HG03025 (cell line): ENCODE results near the gene RGS3.

Experiments
- ATAC-seq: cut with Tn5 transposase; IDR thresholded peaks from one replicate; pipeline ENCODE4 v1.9.1; 2021; ENCODE audit warnings: mild to moderate bottlenecking, moderate library complexity; ENCODE audit not compliant: unreplicated experiment, low FRiP score

Gene RGS3

DNA sequence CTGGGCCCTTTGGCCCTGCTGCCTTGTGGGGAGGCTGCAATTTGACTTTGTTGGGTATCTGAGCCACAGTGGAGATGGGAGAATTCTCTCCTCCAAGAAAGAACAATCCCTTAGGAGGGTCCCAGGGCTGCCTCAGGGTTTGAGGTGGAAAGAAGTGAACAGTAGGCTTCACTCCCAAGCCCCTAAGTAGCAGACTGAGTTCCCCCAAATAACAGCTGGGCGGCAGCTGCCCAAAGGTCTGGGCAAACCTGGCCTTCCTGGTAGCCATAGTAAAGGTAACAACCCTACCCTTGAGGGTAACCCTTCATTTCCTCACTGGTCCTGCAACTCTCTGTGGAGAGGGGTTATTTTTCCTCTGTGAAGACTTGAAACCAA, 746 bp downstream of the RGS3 start:
- ATAC-seq = no peak

GRCh38 chr9:113465599-113466140, 2.1 kb downstream of the RGS3 start:
- ATAC-seq = no peak

DNA sequence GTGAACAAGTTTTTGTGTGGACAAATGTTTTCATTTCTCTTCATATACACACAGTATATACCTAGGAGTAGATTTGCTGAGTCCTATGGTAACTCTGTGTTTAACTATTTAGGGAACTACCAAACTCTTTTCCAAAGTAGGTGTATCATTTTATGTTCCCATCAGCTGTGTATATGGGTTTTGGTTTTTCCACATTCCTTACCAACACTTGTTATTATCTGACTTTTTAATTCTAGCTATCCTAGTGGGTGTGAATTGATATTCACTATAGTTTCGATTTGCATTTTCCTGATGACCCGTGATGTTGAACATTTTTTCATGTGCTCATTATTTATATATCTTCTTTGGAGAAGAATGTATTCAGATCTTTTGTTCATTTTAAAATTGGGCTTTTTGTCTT, 3.7 kb downstream of the RGS3 start:
- ATAC-seq = no peak

DNA sequence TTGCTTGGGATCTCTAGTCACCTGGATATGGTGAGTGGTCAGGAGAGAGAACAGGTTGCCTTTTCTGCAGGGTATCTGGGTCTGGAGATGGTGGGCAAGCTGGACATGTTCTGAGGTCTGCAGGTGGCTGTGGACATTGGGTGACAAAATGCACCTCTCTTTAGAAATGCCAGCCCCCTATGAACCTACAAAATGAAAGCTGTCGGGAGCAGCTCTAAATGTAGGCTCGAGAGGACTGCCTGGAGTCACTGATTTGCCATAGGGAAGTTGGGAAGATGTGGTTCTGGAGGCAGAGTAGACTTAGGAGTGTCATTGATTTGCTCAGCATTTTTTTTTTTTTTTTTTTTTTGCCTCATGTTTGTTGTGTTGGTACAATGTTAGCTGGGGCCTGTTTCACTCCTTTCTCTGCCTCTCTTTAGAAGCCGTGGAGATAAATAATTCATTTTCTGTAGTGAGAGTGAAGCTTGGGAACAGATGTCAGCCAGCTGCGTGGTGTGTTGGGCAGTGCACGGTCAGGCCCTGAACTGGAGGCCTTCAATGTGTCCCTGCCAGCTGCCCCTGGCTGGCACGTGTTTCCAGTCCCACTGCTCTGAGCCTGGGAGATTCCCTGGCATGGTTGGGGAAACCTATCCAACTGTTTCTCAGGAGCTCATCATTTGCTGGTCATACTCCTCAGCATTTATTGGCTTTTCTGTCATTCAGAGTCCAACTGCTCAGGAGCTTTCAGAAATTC, 5.4 kb downstream of the RGS3 start:
- no peak for ATAC-seq

DNA sequence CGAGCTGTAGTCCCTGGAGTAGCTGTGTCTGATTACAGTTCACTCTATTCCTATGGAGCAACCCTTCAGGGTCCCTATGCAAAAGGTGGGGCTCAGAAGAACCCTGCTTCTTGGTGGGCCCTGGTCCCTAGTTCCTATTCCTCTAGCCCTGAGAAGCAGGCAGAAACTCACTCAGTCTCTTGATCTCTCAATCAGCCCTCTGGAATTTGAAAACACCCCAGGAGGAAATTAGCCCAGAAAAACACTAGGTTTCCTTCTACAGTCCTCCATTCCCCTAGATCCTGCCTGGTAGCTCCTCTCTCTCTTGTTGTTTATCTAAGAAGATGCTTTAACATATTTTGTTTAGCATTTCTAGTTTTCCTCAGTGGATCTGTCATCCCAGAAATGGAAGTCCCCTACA, 7.6 kb downstream of the RGS3 start:
- no peak for ATAC-seq

- no peak for ATAC-seq
These were observed 8.0 kb downstream of the RGS3 start for GRCh38 chr9:113471566-113471965.

DNA sequence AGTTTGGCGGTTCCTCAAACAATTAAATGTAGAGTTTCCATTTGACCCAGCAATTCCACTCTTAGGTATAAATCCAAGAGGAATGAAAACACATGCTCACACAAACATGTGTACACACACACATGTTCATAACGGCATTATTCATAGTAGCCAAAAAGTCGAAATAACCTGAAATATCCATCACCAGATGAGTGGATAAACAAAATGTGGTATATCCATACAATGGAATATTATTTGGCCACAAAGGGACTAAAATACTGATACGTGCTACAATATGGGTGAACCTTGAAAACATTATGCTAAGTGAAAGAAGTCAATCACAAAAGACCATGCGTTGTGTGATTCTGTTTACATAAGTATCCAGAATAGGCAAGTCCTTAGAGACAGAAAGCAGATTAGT, 8.7 kb downstream of the RGS3 start:
- ATAC-seq = no peak

DNA sequence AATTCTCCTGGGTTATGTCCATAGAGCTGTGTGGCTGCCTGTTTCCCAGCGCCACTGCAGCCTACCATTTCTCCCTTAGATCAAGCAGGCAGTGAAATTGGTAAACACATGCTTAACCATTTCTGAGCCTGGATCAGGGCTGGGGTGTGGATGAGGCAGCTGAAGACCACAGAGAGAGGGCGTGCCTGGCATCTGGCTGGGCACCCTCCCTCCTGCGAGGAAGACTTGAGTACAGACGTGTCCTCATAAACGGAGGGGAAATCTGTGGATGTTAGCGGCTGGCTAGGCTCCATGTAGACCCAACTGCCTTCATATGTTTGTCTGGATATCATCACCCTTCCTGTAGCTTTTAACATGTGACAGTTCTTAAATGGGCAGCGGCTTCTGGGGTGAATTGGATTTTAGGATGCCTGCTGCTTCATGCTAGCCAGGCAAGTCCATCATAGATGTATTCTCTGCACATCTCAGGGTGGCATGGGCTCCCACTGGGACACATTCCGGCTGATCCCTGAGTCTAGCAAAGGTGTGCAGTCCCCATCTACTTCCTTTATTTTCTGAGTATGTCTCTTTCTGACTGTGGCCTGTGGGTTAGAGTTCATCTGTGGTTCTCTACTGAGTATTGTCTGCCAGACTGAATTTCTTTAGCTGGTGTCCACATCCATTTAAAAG, 11.0 kb downstream of the RGS3 start:
- no peak for ATAC-seq

- no peak for ATAC-seq
These were observed 11.5 kb downstream of the RGS3 start for GRCh38 chr9:113475031-113475430.

DNA sequence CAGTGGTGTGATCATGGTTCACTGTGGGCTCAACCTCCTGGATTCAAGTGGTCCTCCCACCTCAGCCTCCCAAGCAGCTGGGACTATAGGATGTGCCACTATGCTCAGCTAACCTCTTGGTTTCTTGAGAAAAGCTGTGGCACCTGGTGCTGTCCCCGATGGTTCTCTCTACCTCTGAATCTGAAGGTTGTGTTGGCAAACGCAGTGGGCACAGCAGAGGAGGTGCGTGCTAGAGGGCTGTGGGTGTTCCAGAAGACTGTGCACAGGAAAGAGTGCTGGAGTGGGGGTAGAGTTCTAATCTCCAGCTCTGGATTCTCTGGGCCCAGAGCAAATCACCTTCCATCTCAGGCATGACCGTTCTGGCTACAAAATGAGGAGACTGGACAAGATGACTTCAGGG, 12.5 kb downstream of the RGS3 start:
- no peak for ATAC-seq

GRCh38 chr9:113476511-113476916, 13.0 kb downstream of the RGS3 start:
- ATAC-seq = no peak

DNA sequence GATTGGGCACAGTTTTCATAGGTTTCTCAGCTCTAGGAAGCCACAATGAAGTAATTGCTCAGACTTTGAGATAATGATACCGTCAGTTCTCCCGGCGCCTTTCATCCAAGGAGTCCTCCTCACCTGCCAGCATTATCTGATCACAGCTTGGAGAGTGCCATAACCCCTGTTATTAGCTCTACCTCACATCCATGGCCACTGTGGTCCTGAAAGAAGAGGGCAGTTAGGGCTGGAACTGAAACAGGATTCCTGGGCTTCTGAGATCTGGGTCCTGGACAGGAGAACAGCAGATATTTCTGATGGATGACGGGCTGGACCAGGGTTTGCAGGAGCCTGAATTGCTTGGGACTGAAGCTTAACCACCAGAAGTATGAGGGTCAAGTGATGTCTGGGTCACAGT, 13.5 kb downstream of the RGS3 start:
- ATAC-seq = no peak

- ATAC-seq = no peak
These were observed 14.1 kb downstream of the RGS3 start for GRCh38 chr9:113477661-113478060.

- ATAC-seq = no peak
These were observed 15.7 kb downstream of the RGS3 start for GRCh38 chr9:113479174-113479621.

GRCh38 chr9:113480612-113481011, 17.1 kb downstream of the RGS3 start:
- ATAC-seq = no peak

- ATAC-seq = no peak
These were observed 17.8 kb downstream of the RGS3 start for GRCh38 chr9:113481176-113481787.

- no peak for ATAC-seq
These were observed 18.8 kb downstream of the RGS3 start for GRCh38 chr9:113482341-113482740.

- no peak for ATAC-seq
These were observed 19.6 kb downstream of the RGS3 start for GRCh38 chr9:113482991-113483675.

DNA sequence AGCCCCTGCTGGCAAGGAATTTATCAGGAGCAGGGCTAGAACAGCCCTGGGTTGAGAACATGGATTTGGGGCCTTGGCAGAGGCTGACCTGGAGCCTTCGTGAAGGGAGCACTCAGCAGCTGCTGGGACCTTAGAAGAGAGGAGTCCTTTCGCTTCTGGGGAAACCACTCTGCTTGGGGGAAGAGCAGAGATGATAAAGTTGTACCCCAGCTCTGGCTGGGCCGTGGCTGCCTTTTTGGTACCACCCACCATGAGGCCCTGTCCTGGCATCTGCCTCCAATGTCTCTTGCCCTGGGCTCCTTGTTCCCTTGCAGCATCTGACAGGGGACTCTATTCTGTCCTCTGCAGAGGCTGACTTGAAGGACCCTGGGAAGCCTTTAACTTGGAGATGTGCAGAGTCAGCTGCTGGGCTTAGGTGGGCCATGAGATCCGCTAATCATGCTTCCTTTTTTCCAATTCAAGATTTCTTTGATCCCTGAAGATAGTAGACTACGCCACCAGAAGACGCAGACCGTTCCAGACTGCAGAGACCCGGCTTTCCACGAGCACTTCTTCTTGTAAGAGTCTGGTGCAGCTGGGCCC, 20.2 kb downstream of the RGS3 start:
- ATAC-seq = no peak

DNA sequence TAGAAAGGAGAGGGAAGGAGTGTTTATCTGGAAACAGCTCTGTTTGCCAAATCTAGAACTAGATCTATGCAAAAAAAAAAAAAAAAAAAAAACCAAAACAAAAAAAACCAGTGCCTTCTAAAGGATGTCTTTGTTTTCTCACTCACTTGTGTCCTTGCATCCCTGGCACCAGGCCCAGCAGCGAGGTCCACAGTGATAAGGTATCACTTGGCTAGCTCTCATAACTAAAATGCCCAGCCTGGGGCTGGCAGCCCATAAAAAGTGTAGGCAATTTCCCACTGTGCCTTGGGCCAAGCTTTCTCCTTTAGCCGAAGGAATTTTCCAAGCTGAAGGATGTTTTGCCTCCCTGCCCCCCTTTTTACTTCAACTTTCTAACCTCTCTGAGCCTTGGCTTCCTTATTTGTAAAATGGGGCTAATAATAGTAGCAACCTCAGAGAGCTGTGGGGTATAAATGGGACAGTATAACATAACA, 20.8 kb downstream of the RGS3 start:
- no peak for ATAC-seq

- no peak for ATAC-seq
These were observed 22.2 kb downstream of the RGS3 start for GRCh38 chr9:113485761-113486115.
